Measurements from ENCODE around the gene ASIC4. TPM values are rescaled to one million over a fixed set of nuclear protein-coding genes. Genes with fewer than 3 reads are reported as not detected.
A peak's percentile ranks its signal among the peaks of the same experiment; 100 is the strongest.

The ASIC4 gene
- total RNA-seq, 1 experiment from 2014 or later, result 0.79 TPM

GRCh38 chr2:219530048-219530963, 16.0 kb downstream of the ASIC4 start:
- H3K36me3 Mint-ChIP-seq, result no peaks in the 10 kb centered on the region
- ChIA-PET CTCF (interaction anchor here (0.5 to 41.3 kb wide), 59 partner anchors 8 to 651 kb away, joined by 3 to 2316 read pairs (median 5); partner anchors contain the start of genes ASIC4, CHPF, DES and DNPEP), POLR2A (interaction anchor here (1.0 to 1.1 kb wide), 2 partner anchors 21 to 143 kb away, joined by 4 read pairs; no protein-coding TSS in a partner anchor)
- TF ChIP-seq SP1 (CRISPR knock-in tag; conservative IDR thresholded peaks at IDR 0.05) (peak; percentile 31; the same call in 1 of the 2 replicates), ZNF138 (CRISPR knock-in tag; conservative IDR thresholded peaks at IDR 0.05) (0 out of 2 replicates have a peak, but pooled peaks have one; percentile 61), CTCF (IDR thresholded peaks at IDR 0.05) (peak; percentile 88), GABPB1 (CRISPR knock-in tag; IDR thresholded peaks at IDR 0.05) (peak; percentile 49; the same call in 1 of the 2 replicates), MAX (CRISPR knock-in tag; IDR thresholded peaks at IDR 0.05) (0 out of 2 replicates have a peak, but pooled peaks have one; percentile 34), ZNF423 (CRISPR knock-in tag; IDR thresholded peaks at IDR 0.05) (peak; percentile 96), IRF2 (CRISPR knock-in tag; IDR thresholded peaks at IDR 0.05; ENCODE audit: borderline replicate concordance, low read depth) (no peak), ZSCAN18 (CRISPR knock-in tag; IDR thresholded peaks at IDR 0.05) (no peak)
- TF ChIP-seq, protein P1, sequence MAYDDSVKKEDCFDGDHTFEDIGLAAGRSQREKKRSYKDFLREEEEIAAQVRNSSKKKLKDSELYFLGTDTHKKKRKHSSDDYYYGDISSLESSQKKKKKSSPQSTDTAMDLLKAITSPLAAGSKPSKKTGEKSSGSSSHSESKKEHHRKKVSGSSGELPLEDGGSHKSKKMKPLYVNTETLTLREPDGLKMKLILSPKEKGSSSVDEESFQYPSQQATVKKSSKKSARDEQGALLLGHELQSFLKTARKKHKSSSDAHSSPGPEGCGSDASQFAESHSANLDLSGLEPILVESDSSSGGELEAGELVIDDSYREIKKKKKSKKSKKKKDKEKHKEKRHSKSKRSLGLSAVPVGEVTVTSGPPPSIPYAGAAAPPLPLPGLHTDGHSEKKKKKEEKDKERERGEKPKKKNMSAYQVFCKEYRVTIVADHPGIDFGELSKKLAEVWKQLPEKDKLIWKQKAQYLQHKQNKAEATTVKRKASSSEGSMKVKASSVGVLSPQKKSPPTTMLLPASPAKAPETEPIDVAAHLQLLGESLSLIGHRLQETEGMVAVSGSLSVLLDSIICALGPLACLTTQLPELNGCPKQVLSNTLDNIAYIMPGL (CRISPR knock-in tag; IDR thresholded peaks at IDR 0.05), result peak; percentile 38; the same call in 1 of the 2 replicates
- DNase-seq (ENCODE audit: low spot score) (peak; percentile 92), ATAC-seq (peak; percentile 75)
- H3K9me3 Mint-ChIP-seq, result no peaks in the 10 kb centered on the region
- H3K4me1 Mint-ChIP-seq, result peaks cover 30% of the 10 kb centered on the region
- H3K4me3 Mint-ChIP-seq, result peak overlapping the region; percentile 60
- peaks cover 56% of the 10 kb centered on the region for H3K27me3 Mint-ChIP-seq (ENCODE audit: low read depth)
- no peak overlapping the region for H3K27ac Mint-ChIP-seq

- CTCF ChIA-PET, result interaction anchor here (1.1 to 41.3 kb wide), 9 partner anchors 8 to 128 kb away, joined by 3 to 2316 read pairs (median 104); partner anchors contain the start of genes ASIC4 and GMPPA
- H3K9me3 Mint-ChIP-seq, result no peaks in the 10 kb centered on the region
- TF ChIP-seq, protein P2, sequence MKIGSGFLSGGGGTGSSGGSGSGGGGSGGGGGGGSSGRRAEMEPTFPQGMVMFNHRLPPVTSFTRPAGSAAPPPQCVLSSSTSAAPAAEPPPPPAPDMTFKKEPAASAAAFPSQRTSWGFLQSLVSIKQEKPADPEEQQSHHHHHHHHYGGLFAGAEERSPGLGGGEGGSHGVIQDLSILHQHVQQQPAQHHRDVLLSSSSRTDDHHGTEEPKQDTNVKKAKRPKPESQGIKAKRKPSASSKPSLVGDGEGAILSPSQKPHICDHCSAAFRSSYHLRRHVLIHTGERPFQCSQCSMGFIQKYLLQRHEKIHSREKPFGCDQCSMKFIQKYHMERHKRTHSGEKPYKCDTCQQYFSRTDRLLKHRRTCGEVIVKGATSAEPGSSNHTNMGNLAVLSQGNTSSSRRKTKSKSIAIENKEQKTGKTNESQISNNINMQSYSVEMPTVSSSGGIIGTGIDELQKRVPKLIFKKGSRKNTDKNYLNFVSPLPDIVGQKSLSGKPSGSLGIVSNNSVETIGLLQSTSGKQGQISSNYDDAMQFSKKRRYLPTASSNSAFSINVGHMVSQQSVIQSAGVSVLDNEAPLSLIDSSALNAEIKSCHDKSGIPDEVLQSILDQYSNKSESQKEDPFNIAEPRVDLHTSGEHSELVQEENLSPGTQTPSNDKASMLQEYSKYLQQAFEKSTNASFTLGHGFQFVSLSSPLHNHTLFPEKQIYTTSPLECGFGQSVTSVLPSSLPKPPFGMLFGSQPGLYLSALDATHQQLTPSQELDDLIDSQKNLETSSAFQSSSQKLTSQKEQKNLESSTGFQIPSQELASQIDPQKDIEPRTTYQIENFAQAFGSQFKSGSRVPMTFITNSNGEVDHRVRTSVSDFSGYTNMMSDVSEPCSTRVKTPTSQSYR (CRISPR knock-in tag; IDR thresholded peaks at IDR 0.05), result no peak
- TF ChIP-seq ERG (CRISPR knock-in tag; IDR thresholded peaks at IDR 0.05) (no peak), ATF6 (CRISPR knock-in tag; IDR thresholded peaks at IDR 0.05) (no peak), CDX4 (CRISPR knock-in tag; IDR thresholded peaks at IDR 0.05; ENCODE audit: borderline replicate concordance) (no peak)
- no peak overlapping the region for H3K27ac Mint-ChIP-seq
- POLR2A ChIA-PET, result interaction anchor here (0.6 kb wide), 1 partner anchor 94 kb away, joined by 3 read pairs; no protein-coding TSS in a partner anchor
- H3K36me3 Mint-ChIP-seq, result no peaks in the 10 kb centered on the region
- H3K27me3 Mint-ChIP-seq (ENCODE audit: low read depth), result peaks cover 43% of the 10 kb centered on the region
- no peak overlapping the region for H3K4me3 Mint-ChIP-seq
- DNase-seq (ENCODE audit: low spot score) (no peak), ATAC-seq (no peak)
- peaks cover 18% of the 10 kb centered on the region for H3K4me1 Mint-ChIP-seq
Observed at GRCh38 chr2:219531639-219532377, 17.5 kb downstream of the ASIC4 start.

All from WTC11 (cell line).